NCI-H446 treated with DMSO at 0.1 percent for 48 hours (cell line): ENCODE results near the gene SOWAHA.
"Not testable (repeated sequence)": the region's sequence is repeated elsewhere in the genome, so short reads cannot be mapped to it uniquely, and the experiment has no call there.

Experiments used
- DNase-seq: peaks from one replicate; lab custom pipeline; 2025; lab: John Stamatoyannopoulos, UW

SOWAHA gene

DNA sequence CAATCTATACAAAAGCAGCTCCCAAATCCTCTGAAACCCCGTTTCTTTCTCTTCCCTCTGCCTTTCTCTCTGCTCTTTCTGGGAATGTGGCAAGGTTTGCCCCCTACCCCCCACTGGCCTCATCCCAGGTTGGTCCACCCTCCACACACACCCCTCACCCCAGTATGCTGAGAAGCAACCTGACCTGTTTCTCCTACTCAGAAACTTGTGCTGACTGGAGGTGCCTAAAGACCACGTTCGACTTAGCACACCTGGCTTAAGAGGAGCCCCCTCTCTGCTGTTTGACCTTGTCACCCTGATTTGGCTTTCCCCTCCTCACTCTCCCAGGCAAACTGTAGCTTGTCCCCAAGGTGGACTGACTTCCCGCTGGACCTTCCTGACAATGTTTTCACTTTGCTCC lies 35.0 kb upstream of the SOWAHA start:
- DNase-seq = no peak

DNA sequence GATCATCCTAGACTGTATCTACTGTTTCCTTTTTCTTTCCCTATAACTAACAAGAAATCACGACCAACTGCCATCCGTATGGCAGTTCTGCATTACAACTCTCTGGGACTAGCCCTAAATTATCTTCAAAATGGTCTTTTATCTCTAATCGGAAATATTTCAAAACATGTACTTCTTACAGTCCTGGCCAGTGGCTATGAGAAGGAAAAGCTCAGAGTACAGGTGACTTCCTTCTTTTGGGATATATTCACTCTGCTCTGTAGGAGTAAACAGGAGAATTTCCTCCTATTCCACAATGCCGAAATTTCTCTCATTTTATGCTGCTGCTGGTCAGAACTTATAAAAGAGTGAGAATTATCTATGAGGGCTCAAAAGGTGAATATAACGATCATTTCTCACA lies 34.2 kb upstream of the SOWAHA start:
- DNase-seq = no peak

DNA sequence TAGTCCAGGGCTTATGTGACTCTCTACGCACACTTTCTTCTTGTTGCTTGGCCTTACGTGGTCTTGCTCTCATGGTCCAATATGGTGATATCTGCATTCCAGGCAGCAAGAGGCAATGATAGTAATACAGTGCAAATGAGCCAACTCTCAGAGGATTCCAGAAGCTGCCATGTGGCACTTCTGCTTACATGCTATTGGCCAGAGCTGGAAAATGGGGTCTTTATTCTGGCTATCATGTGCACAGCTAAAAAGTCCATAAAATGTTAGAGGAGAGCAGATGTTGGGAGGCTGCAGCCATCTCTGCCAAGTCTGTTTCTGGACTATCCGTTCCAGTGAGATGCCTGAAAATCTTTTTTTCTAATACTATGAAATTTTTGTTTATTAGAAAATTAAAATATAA lies 33.1 kb upstream of the SOWAHA start:
- DNase-seq = no peak

DNA sequence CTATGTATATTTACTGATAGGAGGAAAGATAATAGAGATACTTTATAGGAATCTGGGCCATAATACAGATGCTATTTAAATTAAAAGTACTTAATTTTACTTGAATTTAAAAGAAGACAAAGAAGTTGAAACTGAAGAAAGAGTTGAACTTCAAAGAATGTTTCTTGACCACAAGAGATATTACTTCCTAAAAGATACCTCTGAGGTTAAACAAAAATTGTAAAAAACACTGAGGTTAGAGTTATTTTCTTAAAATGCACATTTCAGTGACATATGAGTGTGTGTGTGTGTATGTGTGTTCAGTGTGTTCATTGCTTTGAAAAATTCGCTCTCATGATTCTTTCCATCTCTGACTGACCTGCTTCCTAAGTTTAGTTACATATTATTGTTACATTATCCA lies 32.5 kb upstream of the SOWAHA start:
- DNase-seq = no peak

DNA sequence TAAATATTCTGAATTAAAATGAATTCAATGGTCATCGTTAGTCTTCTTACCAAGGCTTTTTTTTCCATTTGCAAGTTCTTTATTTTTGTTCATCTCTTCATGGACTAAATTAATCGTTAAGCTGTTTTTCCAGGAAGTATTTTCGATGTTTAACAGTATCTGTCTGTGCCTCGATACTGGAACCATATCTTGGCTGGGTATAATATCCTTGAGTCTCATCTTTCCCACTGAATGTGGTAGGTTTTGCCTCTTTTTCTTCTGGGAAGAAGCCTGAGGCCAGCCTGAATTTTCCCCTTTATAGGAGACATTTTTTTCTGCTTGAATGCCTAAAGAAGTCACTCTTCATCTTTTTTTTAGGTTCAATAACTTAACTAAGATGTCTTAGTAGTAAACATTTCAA lies 32.1 kb upstream of the SOWAHA start:
- no peak for DNase-seq

DNA sequence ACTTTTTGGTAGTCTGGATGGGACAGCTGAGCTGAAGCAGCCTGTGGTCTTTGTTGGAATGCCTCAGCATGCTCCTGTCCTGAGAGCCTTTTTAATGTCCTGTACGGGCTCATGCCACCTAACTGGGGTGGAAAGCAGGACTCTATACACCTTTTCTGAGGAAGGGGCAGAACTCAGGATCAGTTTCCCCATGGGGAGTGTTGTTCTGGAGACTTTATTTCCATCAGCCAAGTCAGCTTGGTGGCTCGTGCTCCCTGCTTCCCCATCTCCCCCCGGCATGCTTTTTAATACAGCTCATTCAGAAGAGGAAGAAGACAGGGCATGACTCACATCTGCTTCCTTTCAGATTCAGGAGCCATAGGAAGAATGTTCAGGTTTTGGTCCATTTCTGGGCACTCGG lies 31.0 kb upstream of the SOWAHA start:
- no peak for DNase-seq

DNA sequence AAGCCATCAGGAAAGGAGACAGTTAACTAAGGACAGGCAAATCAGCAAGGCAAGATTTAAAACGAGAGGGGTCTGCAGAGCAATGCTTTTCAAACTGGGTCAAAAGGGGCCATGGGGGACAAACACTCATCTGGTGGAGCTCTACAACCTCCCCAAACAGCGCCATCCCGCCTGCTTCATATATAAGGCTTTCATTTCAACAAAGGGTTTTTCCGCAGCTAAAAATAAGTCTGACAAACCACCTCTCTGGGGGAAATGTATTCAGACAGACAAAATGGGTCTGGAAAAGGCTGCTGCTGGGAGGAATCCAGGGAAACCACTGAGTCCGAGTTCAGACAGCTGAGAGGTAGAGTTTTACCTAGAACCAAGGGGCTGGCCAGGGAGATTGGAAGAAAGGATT lies 27.7 kb upstream of the SOWAHA start:
- no peak for DNase-seq

DNA sequence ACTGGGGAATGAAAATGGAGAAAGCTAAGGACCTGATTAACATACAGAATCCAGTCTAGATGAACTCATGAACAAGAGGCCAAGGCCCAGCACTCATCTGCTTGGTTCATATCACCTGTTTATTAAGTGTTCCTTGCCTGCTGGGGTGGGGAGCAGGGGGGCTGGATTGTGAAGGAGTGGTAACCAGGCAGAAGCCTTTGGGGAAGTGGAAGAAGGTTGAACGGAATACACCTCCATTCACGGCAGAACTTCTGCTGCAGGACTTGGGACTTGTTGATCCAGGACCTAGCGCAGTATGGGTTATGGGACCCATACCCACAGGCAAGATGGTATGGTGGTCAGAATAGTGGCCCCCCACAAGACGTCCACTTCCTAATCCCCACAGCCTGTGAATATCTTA lies 27.2 kb upstream of the SOWAHA start:
- no peak for DNase-seq

DNA sequence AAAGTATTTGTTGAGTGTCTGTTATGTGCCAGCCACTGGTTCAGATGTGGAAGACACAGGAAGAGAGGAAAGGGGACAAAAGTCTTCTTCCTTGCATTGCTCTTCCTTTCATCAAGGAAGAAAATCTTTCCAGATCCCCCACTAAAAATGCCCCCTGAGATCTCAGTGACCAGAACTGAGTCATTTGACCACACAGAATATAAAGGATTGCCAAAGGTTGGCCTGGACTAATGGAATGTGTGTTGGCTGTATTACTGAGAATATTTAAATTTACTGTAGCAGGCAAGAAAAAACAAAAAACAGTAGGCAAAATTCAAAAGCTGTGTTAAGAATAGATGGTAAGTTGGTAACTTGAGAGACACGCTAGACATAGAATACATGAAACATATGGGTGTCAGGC lies 26.0 kb upstream of the SOWAHA start:
- no peak for DNase-seq

DNA sequence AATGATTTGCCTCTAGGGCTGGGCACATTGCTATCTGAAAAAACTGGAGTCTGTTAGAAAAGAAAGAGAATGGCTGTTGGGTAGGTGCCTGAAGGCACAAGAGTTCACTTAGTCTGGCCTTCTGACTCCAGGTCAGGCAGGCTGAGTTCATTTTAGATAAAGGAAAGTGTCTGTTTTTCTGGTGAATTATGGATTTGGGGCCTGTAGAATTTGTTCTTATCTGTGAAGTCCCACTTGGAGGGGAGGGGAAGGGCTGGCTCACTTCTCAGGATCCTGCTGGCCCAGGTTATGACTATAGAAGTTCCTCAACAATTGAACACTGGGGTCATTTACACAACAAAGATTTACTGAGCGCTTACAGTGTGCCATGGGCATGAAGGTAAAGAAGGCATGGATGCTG lies 24.6 kb upstream of the SOWAHA start:
- no peak for DNase-seq

DNA sequence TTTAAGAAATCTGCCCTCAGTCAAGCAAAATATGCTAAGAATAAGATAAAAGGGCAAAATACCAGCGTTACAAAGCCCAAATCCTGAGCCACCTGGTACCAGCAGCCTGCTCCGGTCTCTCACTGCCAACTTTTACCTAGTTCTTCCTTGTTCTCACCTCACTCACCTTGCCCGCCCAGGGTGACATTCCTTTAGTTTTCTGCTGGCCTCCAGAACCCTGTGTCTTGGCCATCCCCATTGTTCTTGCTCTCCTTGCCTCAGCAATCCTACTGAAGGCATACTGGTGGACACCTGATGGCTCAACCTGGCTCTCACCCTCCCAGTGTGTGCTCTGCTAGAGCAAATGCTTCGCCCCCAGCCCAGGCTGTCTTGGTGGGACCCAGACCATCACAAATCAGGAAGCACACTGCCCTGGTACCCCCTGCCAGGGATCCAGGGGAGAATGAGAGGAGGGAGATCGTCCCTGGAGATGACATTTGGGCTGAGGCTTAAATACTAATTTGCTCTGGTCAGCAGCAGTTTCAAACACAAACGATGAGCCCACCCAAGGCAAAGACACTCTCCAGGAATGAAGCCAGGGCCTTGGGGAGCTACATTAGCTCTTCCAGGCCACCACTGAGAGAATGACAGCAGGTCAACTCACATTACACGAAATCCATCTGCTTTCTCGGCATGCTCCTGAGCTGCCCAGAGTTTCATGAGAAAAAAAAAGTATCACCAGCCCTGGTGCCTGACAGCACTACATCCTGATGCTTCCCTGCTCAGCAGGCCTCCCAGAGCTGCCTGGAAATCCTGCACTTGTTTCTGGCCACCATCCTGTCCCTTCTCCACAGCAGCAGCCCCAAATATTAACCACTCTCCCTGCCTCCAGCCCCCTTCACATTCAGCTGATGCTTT lies 23.9 kb upstream of the SOWAHA start:
- DNase-seq = no peak

DNA sequence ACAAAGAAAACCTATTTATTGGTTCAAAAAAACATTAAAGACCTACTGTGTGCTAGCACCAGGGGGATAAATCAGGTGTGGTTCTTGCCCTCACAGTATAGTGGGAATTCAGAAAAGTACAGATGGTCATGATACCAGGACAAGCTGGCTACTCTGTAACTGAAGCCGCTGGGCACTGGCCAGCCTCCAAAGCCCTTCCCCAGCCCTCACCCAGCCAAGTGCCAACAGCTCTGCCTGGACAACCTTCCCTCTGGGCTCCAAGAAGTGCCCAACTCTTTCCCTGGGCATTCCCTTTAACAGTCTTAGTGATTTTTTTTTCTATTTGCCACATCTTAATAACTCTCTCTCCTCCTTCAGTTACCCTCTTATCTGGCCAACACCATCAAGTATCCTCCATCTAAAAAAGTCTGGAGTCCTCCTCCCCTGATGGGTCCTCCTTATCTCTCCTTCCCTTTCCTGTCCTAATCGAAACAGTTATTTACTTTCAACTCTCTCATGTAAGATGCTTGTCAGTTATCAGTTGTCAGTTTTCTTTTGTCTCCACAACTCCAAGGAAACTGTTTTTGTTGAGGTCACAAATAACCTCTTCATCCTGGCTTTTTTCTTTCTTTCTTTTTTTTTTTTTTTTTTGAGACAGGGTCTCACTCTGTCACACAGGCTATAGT lies 22.8 kb upstream of the SOWAHA start:
- DNase-seq = no peak

DNA sequence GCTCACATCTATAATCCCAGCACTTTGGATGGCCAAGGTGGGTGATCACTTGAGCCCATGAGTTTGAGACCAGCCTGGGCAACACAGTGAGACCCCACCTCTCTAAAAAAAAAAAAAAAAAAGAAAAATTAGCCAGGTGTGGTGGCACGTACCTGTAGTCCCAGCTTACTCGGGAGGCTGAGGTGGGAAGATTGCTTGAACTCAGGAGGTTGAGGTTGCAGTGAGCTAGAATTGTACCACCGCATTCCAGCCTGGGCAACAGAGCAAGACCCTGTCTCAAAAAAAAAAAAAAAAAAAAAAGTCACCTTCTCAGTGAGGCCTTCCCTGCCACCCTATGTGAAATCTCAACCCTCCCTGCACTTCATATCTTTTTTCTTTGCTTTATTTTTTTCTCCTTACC lies 22.1 kb upstream of the SOWAHA start:
- DNase-seq = no peak

DNA sequence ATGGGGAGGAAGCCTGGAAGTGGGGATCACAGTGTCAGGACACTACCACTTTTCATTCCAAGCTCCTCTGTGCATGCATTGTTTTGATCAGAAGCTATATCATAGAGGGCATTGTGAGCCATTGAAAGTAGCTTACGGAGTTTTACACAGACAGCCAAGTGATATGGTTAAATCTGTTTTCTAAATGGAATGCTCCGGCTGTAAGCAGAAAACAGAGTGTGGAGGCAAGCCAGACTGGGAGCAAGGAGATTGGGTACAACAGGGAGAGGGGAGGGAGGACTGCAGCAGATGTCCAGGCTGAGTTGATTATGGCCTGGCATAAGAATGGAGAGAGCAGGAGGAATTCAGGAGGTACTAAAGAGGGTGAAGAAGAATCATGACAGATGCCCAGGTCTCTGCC lies 15.5 kb upstream of the SOWAHA start:
- no peak for DNase-seq

DNA sequence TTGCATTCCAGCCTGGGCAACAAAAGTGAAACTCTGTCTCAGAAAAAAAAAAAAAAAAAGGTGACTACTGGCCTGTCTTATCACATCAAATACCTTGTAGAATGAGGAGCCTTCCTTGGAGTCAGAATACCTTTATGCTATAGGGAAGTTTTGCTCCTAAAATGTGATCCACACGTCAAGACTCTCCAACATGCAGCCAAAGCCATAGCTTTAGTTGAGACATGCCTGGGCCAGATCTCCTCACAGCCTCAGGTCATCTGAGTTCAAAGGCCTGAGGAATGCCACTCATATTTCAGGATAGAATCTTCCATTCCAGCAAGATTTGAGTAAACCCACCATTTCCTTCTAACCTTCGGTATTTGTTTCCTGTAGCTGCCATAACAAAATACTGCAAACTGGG lies 13.7 kb upstream of the SOWAHA start:
- no peak for DNase-seq

DNA sequence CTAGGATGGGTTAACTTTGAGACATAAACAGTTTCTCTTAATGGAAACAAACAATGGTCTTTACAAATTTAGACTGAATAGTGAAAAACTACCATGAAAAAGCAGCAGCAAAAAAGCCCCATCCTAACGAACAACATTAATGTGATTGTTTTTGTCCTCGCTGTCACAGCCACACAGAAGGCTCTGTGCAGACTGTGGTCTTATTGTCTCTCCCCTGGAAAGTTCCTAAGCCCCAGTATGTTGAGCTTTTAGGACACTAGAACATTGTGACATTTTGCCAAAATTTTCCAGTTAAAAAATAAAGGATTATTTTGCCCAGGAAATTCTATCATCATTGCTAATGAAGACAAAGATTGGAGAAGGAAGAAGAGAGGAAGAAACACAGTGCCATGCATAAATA lies 12.6 kb upstream of the SOWAHA start:
- DNase-seq = no peak

DNA sequence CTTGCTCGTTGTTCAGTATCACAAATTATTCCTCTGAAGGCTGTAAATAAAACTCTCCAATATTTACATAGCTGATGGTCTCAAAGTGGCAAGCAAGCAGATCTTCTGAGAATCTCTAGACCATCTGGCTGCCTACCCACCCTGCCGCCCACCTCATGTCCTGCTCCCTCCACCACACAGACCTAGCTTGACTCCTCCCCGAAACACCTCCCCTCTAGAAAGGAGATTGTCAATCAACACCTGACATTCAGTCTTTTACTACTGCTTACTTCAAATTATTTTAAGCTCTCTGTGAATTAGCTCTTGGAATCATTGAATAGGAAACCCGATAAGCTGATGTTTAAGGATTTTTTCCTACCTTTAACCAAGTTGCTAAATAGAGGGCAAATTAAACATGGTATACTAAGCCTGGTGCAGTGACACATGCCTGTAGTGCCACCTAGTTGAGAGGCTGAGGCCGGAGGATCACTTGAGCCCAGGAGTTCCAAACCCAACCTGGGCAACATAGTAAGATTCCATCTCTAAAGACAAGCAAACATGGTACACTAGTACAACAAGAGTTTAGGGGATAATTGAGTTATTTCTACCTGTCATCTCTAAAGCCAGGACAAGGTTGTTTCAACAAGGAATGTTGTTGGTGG lies 10.9 kb upstream of the SOWAHA start:
- no peak for DNase-seq

DNA sequence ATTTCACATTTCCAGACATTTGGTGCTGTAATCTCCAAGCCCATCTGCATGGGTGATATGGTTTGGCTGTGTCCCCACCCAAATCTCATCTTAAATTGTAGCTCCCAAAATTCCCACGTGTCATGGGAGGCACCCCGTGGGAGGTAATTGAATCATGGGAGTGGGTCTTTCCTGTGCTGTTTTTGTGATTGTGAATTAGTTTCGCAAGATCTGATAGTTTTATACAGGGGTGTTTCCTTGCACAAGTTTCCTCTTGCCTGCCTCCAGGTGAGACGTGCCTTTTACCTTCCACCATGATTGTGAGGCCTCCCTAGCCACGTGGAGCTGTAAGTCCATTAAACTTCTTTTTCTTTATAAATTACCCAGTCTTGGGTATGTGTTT lies 10.4 kb upstream of the SOWAHA start:
- not testable (repeated sequence) for DNase-seq

DNA sequence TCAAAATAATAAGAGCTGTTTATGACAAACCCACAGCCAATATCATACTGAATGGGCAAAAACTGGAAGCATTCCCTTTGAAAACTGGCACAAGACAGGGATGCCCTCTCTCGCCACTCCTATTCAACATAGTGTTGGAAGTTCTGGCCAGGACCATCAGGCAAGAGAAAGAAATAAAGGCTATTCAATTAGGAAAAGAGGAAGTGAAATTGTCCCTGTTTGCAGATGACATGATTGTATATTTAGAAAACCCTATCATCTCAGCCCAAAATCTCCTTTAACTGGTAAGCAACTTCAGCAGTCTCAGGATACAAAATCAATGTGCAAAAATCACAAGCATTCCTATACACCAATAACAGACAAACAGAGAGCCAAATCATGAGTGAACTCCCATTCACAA lies 8.9 kb upstream of the SOWAHA start:
- DNase-seq = not testable (repeated sequence)

DNA sequence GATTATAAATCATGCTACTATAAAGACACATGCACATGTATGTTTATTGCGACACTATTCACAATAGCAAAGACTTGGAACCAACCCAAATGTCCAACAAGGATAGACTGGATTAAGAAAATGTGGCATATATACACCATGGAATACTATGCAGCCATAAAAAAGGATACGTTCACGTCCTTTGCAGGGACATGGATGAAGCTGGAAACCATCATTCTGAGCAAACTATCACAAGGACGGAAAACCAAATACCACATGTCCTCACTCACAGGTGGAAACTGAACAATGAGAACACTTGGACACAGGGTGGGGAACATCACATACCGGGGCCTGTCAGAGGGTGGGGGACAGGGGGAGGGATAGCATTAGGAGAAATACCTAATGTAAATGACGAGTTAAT lies 7.2 kb upstream of the SOWAHA start:
- not testable (repeated sequence) for DNase-seq

DNA sequence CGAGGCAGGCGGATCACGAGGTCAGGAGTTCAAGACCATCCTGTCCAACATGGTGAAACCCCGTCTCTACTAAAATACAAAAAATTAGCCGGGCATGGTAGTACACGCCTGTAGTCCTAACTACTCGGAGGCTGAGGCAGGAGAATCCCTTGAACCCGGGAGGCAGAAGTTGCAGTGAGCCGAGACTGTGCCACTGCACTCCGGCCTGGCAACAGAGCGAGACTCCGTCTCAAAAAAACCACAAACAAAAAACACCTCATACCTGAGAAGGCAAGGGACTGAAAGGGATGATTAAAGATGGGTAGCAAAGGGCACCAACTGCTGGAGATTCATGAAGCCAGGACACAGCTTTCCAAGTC lies 6.3 kb upstream of the SOWAHA start:
- not testable (repeated sequence) for DNase-seq

DNA sequence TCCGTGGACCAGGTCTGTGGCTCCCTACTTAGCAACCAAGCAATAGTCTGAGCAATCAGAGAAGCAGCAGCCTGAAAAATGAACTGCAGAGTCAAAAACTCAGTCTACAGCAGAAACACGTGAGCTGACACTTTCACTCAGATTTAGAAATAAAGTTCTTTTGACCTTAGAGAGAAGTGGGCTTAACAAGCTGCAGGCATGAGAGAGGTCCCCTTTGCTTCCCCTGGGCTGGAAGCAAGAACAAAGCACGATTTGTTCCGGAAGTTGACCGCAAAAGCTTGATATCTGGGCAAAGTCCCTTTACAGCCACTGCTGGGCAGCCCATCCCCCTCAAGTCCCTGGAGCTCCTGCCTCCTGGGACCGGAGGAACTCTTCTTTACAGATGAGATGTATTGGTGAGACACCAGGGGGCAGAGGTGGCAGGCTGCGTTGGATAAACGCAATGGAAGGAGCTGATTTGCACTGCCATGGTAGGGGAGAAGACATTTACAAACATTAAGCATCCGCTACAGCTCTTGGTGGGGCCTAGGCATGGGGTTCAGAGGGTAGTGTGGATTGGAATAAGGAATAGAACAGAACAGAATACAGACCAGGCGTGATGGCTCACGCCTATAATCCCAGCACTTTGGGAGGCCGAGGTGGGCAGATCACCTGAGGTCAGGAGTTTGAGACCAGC lies 5.8 kb upstream of the SOWAHA start:
- no peak for DNase-seq

DNA sequence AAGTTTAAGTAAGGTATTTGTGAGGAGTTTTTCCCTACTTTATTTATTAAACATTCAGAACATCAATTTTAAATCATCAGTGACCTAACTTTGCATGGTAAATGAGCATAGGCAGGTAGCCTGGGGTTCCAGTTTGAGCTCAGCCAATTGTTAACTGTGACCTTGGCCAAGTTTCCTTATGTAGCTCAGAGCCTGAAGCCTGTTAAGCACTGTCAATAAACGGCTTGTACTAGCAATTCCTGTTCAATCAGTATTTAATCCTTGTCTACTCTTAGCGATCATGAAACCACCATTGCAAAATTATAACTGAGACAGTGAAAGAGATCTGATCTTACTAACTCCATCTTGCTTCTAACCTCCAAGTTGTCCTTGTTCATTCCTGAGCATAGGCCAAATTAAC lies 4.7 kb upstream of the SOWAHA start:
- DNase-seq = no peak
